ENCODE measurements around the gene KLF13. TPM values are rescaled to one million over a fixed set of nuclear protein-coding genes. Genes with fewer than 3 reads are reported as not detected.

The KLF13 gene
- total and polyA plus RNA-seq, 2 experiments from 2014 or later, result 23.5 to 28.6 TPM

GRCh38 chr15:31285772-31286261 is 40.8 kb upstream of the KLF13 start:
- Histone ChIP-seq H3K4me3 (no peak overlapping the region), H3K9me2 (ENCODE audit: insufficient read depth) (no peaks in the 10 kb centered on the region), H2AFZ (no peak overlapping the region), H3F3A (replicated peaks; ENCODE audit: low read depth) (no peaks in the 10 kb centered on the region), H3K79me2 (replicated peaks; ENCODE audit: insufficient read depth) (no peaks in the 10 kb centered on the region), H3K4me2 (no peak overlapping the region), H3K27ac (ENCODE audit: low read depth) (no peak overlapping the region), H3K36me3 (ENCODE audit: insufficient read depth) (no peaks in the 10 kb centered on the region), H3K4me1 (ENCODE audit: insufficient read depth) (no peaks in the 10 kb centered on the region), H3K27me3 (ENCODE audit: insufficient read depth) (no peaks in the 10 kb centered on the region), H4K20me1 (replicated peaks; ENCODE audit: insufficient read depth) (no peaks in the 10 kb centered on the region)
- no peaks in the 10 kb centered on the region for H3K27me3 Mint-ChIP-seq (ENCODE audit: insufficient read depth, low read depth, poor library complexity)
- no peaks in the 10 kb centered on the region; the same call in 2 of the 3 replicates for H3K9me3 Mint-ChIP-seq
- TF ChIP-seq NANOG (IDR thresholded peaks at IDR 0.05; ENCODE audit: borderline replicate concordance) (no peak), STAT1 (IDR thresholded peaks at IDR 0.05; ENCODE audit: unreplicated experiment) (no peak), CREB1 (CRISPR knock-in tag; IDR thresholded peaks at IDR 0.05; ENCODE audit: low read depth) (no peak), ZNF114 (CRISPR knock-in tag; IDR thresholded peaks at IDR 0.05) (no peak), JUNB (IDR thresholded peaks at IDR 0.05; ENCODE audit: unreplicated experiment) (no peak), POLR2AphosphoS5 (IDR thresholded peaks at IDR 0.05; ENCODE audit: low read depth) (no peak), ZNF331 (CRISPR knock-in tag; IDR thresholded peaks at IDR 0.05; ENCODE audit: low read depth) (no peak), EZH2 (IDR thresholded peaks at IDR 0.05; ENCODE audit: low read depth, unreplicated experiment) (no peak), EZH2phosphoT487 (IDR thresholded peaks at IDR 0.05; ENCODE audit: unreplicated experiment) (no peak)
- TF ChIP-seq, protein P1, sequence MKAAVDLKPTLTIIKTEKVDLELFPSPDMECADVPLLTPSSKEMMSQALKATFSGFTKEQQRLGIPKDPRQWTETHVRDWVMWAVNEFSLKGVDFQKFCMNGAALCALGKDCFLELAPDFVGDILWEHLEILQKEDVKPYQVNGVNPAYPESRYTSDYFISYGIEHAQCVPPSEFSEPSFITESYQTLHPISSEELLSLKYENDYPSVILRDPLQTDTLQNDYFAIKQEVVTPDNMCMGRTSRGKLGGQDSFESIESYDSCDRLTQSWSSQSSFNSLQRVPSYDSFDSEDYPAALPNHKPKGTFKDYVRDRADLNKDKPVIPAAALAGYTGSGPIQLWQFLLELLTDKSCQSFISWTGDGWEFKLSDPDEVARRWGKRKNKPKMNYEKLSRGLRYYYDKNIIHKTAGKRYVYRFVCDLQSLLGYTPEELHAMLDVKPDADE (IDR thresholded peaks at IDR 0.05), result no peak
- TF ChIP-seq, protein P2, sequence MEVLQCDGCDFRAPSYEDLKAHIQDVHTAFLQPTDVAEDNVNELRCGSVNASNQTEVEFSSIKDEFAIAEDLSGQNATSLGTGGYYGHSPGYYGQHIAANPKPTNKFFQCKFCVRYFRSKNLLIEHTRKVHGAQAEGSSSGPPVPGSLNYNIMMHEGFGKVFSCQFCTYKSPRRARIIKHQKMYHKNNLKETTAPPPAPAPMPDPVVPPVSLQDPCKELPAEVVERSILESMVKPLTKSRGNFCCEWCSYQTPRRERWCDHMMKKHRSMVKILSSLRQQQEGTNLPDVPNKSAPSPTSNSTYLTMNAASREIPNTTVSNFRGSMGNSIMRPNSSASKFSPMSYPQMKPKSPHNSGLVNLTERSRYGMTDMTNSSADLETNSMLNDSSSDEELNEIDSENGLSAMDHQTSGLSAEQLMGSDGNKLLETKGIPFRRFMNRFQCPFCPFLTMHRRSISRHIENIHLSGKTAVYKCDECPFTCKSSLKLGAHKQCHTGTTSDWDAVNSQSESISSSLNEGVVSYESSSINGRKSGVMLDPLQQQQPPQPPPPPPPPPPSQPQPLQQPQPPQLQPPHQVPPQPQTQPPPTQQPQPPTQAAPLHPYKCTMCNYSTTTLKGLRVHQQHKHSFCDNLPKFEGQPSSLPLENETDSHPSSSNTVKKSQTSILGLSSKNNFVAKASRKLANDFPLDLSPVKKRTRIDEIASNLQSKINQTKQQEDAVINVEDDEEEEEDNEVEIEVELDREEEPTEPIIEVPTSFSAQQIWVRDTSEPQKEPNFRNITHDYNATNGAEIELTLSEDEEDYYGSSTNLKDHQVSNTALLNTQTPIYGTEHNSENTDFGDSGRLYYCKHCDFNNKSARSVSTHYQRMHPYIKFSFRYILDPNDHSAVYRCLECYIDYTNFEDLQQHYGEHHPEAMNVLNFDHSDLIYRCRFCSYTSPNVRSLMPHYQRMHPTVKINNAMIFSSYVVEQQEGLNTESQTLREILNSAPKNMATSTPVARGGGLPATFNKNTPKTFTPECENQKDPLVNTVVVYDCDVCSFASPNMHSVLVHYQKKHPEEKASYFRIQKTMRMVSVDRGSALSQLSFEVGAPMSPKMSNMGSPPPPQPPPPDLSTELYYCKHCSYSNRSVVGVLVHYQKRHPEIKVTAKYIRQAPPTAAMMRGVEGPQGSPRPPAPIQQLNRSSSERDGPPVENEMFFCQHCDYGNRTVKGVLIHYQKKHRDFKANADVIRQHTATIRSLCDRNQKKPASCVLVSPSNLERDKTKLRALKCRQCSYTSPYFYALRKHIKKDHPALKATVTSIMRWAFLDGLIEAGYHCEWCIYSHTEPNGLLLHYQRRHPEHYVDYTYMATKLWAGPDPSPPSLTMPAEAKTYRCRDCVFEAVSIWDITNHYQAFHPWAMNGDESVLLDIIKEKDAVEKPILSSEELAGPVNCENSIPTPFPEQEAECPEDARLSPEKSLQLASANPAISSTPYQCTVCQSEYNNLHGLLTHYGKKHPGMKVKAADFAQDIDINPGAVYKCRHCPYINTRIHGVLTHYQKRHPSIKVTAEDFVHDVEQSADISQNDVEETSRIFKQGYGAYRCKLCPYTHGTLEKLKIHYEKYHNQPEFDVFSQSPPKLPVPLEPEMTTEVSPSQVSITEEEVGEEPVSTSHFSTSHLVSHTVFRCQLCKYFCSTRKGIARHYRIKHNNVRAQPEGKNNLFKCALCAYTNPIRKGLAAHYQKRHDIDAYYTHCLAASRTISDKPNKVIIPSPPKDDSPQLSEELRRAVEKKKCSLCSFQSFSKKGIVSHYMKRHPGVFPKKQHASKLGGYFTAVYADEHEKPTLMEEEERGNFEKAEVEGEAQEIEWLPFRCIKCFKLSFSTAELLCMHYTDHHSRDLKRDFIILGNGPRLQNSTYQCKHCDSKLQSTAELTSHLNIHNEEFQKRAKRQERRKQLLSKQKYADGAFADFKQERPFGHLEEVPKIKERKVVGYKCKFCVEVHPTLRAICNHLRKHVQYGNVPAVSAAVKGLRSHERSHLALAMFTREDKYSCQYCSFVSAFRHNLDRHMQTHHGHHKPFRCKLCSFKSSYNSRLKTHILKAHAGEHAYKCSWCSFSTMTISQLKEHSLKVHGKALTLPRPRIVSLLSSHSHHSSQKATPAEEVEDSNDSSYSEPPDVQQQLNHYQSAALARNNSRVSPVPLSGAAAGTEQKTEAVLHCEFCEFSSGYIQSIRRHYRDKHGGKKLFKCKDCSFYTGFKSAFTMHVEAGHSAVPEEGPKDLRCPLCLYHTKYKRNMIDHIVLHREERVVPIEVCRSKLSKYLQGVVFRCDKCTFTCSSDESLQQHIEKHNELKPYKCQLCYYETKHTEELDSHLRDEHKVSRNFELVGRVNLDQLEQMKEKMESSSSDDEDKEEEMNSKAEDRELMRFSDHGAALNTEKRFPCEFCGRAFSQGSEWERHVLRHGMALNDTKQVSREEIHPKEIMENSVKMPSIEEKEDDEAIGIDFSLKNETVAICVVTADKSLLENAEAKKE (CRISPR knock-in tag; IDR thresholded peaks at IDR 0.05), result no peak
- TF ChIP-seq, protein P3, sequence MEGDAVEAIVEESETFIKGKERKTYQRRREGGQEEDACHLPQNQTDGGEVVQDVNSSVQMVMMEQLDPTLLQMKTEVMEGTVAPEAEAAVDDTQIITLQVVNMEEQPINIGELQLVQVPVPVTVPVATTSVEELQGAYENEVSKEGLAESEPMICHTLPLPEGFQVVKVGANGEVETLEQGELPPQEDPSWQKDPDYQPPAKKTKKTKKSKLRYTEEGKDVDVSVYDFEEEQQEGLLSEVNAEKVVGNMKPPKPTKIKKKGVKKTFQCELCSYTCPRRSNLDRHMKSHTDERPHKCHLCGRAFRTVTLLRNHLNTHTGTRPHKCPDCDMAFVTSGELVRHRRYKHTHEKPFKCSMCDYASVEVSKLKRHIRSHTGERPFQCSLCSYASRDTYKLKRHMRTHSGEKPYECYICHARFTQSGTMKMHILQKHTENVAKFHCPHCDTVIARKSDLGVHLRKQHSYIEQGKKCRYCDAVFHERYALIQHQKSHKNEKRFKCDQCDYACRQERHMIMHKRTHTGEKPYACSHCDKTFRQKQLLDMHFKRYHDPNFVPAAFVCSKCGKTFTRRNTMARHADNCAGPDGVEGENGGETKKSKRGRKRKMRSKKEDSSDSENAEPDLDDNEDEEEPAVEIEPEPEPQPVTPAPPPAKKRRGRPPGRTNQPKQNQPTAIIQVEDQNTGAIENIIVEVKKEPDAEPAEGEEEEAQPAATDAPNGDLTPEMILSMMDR (conservative IDR thresholded peaks at IDR 0.05; ENCODE audit: low read depth in 2 of 2), result no peak
- TF ChIP-seq, protein P4, sequence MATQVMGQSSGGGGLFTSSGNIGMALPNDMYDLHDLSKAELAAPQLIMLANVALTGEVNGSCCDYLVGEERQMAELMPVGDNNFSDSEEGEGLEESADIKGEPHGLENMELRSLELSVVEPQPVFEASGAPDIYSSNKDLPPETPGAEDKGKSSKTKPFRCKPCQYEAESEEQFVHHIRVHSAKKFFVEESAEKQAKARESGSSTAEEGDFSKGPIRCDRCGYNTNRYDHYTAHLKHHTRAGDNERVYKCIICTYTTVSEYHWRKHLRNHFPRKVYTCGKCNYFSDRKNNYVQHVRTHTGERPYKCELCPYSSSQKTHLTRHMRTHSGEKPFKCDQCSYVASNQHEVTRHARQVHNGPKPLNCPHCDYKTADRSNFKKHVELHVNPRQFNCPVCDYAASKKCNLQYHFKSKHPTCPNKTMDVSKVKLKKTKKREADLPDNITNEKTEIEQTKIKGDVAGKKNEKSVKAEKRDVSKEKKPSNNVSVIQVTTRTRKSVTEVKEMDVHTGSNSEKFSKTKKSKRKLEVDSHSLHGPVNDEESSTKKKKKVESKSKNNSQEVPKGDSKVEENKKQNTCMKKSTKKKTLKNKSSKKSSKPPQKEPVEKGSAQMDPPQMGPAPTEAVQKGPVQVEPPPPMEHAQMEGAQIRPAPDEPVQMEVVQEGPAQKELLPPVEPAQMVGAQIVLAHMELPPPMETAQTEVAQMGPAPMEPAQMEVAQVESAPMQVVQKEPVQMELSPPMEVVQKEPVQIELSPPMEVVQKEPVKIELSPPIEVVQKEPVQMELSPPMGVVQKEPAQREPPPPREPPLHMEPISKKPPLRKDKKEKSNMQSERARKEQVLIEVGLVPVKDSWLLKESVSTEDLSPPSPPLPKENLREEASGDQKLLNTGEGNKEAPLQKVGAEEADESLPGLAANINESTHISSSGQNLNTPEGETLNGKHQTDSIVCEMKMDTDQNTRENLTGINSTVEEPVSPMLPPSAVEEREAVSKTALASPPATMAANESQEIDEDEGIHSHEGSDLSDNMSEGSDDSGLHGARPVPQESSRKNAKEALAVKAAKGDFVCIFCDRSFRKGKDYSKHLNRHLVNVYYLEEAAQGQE (IDR thresholded peaks at IDR 0.05; ENCODE audit: unreplicated experiment), result no peak
- no peak overlapping the region for H3K27ac Mint-ChIP-seq
- peaks cover 1% of the 10 kb centered on the region; the same call in 2 of the 3 replicates for H3K4me1 Mint-ChIP-seq
- ATAC-seq (no peak), DNase-seq (ENCODE audit: low spot score) (no peak)
- no peak overlapping the region for H3K4me3 Mint-ChIP-seq
- no peaks in the 10 kb centered on the region for H3K36me3 Mint-ChIP-seq (ENCODE audit: low read depth)
